Measurements from ENCODE around the gene SPDYE9.
"Not testable (repeated sequence)": the region's sequence is repeated elsewhere in the genome, so short reads cannot be mapped to it uniquely, and the experiment has no call there.

The SPDYE9 gene, protein sequence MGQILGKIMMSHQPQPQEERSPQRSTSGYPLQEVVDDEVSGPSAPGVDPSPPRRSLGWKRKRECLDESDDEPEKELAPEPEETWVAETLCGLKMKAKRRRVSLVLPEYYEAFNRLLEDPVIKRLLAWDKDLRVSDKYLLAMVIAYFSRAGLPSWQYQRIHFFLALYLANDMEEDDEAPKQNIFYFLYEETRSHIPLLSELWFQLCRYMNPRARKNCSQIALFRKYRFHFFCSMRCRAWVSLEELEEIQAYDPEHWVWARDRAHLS

DNA sequence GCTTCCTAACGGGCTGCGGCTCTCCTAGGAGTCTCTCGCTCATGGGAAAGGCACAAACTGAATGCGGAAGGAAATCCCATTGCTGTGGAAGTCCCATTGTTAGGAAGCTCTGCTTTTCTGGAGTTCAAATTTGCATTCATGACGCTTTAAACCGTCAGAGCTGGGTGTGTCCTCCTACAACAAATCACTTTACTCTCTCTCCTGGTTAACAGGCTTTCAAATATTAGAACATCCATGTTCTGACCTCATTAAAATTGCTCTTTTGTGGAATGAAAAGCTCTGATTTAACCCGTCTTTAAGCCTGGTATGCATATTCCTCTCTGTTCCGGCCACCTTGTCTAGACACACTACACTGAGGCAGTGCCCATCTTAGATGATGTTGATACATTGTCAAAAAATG lies at the start of gene SPDYE9:
Gene SPDYE9 (minus strand): TSS at position 101 of the 400 bp plus-strand sequence. CDS start 1,800 bp downstream, outside the sequence.
- DNase-seq (ENCODE audit: low read depth in 3 of 3): not testable (repeated sequence)

DNA sequence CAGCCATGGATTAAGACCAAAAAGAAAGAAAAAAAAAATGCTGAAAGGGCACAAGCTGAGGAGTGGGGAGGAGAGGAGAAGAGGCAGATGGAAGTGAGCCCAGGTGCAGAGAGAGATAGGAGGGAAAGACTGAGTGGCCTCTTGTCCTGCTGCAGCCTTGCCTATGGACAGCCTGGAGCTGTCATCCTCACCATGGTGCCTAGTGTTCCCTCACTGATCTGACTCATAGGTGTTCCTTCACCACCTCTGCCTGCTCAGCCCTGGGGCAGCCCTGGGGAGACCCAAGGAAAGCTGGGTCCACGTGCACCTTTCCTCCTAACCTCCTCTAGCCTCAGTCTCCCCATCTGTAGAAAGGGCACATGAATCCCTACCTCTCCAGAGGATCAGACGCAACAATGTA lies 49.0 kb upstream of the SPDYE9 start:
- not testable (repeated sequence) for DNase-seq (ENCODE audit: low read depth in 3 of 3)

DNA sequence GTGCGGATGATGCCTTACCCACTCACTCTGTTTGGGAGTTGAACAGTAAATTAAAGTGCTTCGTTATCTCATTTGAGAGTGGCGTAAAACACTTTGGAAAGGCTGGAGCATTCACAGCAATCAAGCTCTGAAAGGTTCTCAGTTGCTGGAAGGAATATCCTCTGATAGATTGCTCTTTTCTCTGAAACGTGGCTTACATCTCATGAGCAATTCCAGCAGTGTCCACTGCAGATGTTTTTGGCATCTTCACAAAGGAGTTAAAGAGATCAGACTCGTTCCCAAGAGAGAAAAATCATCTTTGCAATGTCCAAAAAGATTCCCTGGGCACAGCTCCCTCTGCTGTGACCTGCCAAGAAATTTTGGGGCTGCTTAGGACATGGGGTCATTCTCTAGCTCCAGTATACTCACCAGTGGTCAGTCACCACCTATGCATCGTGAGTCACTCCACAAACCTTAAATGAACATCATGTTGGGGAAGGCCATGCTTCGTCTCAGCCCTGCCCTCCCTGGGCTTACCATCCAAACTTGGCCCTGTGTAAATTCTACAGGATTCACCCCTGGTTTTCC lies 46.9 kb upstream of the SPDYE9 start:
- DNase-seq (ENCODE audit: low read depth in 3 of 3): not testable (repeated sequence)

DNA sequence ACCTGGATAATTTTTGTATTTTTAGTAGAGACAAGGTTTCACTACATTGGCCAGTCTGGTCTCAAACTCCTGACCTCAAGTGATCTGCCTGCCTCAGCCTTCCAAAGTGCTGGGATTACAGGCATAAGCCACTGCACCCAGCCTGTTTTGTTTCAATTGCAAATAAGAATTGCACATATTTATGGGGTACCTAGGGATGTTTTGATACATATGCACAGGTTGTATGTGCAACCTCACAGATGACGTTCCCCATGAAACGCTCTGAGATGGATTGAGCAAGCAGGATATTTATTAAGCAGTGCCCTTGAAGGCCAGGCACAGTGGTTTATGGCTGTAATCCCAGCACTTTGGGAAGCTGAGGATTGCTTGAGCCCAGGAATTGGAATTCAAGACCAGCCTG lies 44.8 kb upstream of the SPDYE9 start:
- not testable (repeated sequence) for DNase-seq (ENCODE audit: low read depth in 3 of 3)

DNA sequence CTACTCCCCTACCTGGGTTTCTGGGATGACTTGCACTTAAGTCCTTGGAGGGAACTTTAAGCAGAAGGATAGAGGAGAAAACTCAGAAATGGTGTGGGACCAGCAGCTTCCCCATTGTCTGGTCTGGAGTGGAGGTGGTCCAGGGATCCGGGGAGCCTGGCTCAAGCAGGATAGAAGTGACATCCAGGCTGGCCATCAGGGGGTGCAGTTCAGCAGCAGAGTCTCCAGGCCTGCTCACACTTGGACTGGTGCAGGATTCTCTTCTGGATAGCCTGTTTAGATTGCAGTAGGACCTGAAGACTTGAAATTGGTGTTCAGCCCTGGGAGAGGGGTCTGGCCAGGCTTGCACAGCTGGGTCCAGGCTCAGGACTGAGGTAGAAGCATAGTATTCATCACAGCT lies 38.3 kb upstream of the SPDYE9 start:
- DNase-seq (ENCODE audit: low read depth in 3 of 3): not testable (repeated sequence)

DNA sequence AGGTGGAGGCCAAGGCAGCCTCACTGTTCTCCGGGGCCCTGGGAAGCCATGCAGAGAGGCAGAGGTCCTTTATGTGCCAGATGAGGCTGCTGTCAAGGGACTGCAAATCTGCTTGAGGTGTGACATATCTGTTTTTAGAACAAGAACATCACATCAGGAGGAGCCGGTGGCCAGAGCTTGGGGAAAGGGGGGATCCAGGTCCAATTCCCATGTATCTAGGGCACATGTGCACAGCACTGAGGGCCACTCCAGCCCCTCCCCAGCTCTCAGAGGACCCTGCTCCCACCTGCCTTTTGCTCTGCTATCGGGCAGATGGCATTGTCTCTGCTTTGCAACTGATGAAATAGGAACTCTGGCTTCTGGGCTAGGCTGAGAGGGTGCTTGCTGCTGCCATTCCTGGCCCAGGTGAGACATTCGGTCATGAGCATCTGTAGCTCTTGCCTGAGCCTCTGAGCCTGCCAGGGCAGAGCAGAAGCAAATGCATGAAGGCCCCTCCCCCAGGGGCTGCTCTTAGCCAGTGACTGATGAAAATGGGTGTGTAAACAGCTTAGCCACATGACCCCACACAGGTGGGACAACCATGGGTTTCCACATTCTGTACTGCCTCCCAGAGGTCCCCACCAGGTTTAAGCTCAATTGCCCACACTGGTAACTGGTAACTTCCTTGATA lies 37.1 kb upstream of the SPDYE9 start:
- not testable (repeated sequence) for DNase-seq (ENCODE audit: low read depth in 3 of 3)

DNA sequence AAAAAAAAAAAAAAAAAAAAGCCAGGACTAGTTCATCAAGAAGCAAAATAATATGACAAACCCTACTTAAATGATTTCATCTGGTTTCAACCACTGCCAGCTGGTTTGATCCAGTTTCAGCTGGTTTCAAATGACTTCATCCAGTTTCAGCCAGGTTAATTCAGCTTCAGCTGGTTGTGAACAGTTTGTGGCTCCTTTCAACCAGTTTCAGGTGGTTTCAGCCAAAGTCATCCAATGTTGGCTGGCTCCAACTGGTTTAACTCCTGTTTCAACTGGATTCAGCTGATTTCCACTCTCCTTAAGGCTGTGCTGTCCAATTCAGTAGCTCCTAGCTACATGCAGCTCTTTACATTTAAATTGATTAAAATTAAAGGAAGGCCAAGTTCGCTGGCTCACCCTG lies 32.3 kb upstream of the SPDYE9 start:
- DNase-seq (ENCODE audit: low read depth in 3 of 3): not testable (repeated sequence)

DNA sequence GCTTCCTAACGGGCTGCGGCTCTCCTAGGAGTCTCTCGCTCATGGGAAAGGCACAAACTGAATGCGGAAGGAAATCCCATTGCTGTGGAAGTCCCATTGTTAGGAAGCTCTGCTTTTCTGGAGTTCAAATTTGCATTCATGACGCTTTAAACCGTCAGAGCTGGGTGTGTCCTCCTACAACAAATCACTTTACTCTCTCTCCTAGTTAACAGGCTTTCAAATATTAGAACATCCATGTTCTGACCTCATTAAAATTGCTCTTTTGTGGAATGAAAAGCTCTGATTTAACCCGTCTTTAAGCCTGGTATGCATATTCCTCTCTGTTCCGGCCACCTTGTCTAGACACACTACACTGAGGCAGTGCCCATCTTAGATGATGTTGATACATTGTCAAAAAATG lies 28.0 kb downstream of the SPDYE9 start, which contains the start of gene SPDYE11:
Gene SPDYE11 (minus strand): TSS at position 101 of the 400 bp plus-strand sequence. CDS start 1,800 bp downstream, outside the sequence.
- DNase-seq (ENCODE audit: low read depth in 3 of 3): not testable (repeated sequence)

DNA sequence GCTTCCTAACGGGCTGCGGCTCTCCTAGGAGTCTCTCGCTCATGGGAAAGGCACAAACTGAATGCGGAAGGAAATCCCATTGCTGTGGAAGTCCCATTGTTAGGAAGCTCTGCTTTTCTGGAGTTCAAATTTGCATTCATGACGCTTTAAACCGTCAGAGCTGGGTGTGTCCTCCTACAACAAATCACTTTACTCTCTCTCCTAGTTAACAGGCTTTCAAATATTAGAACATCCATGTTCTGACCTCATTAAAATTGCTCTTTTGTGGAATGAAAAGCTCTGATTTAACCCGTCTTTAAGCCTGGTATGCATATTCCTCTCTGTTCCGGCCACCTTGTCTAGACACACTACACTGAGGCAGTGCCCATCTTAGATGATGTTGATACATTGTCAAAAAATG lies 56.2 kb downstream of the SPDYE9 start, which contains the start of gene SPDYE8:
Gene SPDYE8 (minus strand): TSS at position 101 of the 400 bp plus-strand sequence. CDS start 1,800 bp downstream, outside the sequence.
- not testable (repeated sequence) for DNase-seq (ENCODE audit: low read depth in 3 of 3)
